HG03196 (cell line): ENCODE results near the gene CADPS2.

ENCODE experiments used
- ATAC-seq: cut with Tn5 transposase; IDR thresholded peaks from one replicate; pipeline ENCODE4 v1.9.1; 2021; ENCODE audit not compliant: unreplicated experiment

CADPS2 gene

GRCh38 chr7:122616951-122617350 is 269.3 kb downstream of the CADPS2 start:
- ATAC-seq, result no peak

- no peak for ATAC-seq
Observed at GRCh38 chr7:122605929-122606328, 280.3 kb downstream of the CADPS2 start.

- ATAC-seq, result no peak
Observed at GRCh38 chr7:122604251-122604650, 282.0 kb downstream of the CADPS2 start.

- ATAC-seq, result no peak
Observed at GRCh38 chr7:122602800-122603199, 283.5 kb downstream of the CADPS2 start.

- no peak for ATAC-seq
Observed at GRCh38 chr7:122600630-122601029, 285.6 kb downstream of the CADPS2 start.

GRCh38 chr7:122600042-122600441 is 286.2 kb downstream of the CADPS2 start:
- no peak for ATAC-seq

- no peak for ATAC-seq
Observed at GRCh38 chr7:122597277-122597676, 289.0 kb downstream of the CADPS2 start.

- no peak for ATAC-seq
Observed at GRCh38 chr7:122595885-122596284, 290.4 kb downstream of the CADPS2 start.

GRCh38 chr7:122588621-122589020 is 297.6 kb downstream of the CADPS2 start:
- no peak for ATAC-seq

- no peak for ATAC-seq
Observed at GRCh38 chr7:122584676-122585251, 301.5 kb downstream of the CADPS2 start.

GRCh38 chr7:122578350-122578749 is 307.9 kb downstream of the CADPS2 start:
- ATAC-seq, result no peak

- no peak for ATAC-seq
Observed at GRCh38 chr7:122577449-122578003, 308.7 kb downstream of the CADPS2 start.

- ATAC-seq, result no peak
Observed at GRCh38 chr7:122572706-122573105, 313.6 kb downstream of the CADPS2 start.

- no peak for ATAC-seq
Observed at GRCh38 chr7:122561326-122561725, 324.9 kb downstream of the CADPS2 start.

- ATAC-seq, result no peak
Observed at GRCh38 chr7:122556873-122557542, 329.3 kb downstream of the CADPS2 start.

GRCh38 chr7:122556219-122556618 is 330.0 kb downstream of the CADPS2 start:
- ATAC-seq, result no peak

- ATAC-seq, result no peak
Observed at GRCh38 chr7:122553761-122554160, 332.5 kb downstream of the CADPS2 start.

- no peak for ATAC-seq
Observed at GRCh38 chr7:122552769-122553168, 333.5 kb downstream of the CADPS2 start.

- ATAC-seq, result no peak
Observed at GRCh38 chr7:122550545-122550944, 335.7 kb downstream of the CADPS2 start.

GRCh38 chr7:122549578-122549977 is 336.7 kb downstream of the CADPS2 start:
- ATAC-seq, result no peak

- ATAC-seq, result no peak
Observed at GRCh38 chr7:122546496-122546895, 339.8 kb downstream of the CADPS2 start.

- no peak for ATAC-seq
Observed at GRCh38 chr7:122544463-122544862, 341.8 kb downstream of the CADPS2 start.

- ATAC-seq, result no peak
Observed at GRCh38 chr7:122543891-122544290, 342.4 kb downstream of the CADPS2 start.
